ENCODE measurements around the gene SMG9.

DNA sequence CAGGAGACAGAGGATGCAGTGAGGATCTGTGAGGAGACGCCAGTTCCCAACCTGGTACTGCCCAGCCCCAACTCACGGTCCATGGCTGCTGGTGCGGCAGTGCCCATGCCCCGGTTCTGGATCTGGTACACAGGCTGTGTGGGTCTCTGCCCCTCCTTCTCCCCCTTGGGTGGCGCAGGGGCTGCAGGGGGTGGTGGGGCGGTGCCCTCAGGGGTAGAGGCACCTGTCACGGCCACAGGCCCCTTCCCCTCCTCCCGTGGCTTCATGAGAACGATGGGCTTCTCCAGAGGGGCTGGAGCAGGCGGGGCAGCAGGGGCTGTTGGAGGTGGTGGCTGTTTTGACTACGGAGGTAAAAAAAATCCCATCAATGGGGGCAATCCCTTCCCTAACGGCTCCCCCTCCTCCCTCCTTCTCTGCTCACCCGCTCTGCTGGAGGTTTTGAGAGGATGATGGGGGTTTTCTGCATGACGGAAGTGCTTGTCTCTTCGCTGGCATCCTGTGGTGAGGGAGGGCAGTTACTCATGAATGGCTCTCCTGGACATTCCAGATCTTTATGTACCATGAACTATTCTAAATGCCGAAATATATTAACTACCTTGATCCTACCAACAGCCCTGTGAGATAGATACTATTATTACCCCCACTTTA lies 7.1 kb downstream of the SMG9 start:
- no peak for TF ChIP-seq TAF1 (IDR thresholded peaks at IDR 0.05; ENCODE audit: borderline replicate concordance, low read depth, low read length)
- TF ChIP-seq, protein P1, sequence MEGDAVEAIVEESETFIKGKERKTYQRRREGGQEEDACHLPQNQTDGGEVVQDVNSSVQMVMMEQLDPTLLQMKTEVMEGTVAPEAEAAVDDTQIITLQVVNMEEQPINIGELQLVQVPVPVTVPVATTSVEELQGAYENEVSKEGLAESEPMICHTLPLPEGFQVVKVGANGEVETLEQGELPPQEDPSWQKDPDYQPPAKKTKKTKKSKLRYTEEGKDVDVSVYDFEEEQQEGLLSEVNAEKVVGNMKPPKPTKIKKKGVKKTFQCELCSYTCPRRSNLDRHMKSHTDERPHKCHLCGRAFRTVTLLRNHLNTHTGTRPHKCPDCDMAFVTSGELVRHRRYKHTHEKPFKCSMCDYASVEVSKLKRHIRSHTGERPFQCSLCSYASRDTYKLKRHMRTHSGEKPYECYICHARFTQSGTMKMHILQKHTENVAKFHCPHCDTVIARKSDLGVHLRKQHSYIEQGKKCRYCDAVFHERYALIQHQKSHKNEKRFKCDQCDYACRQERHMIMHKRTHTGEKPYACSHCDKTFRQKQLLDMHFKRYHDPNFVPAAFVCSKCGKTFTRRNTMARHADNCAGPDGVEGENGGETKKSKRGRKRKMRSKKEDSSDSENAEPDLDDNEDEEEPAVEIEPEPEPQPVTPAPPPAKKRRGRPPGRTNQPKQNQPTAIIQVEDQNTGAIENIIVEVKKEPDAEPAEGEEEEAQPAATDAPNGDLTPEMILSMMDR (IDR thresholded peaks at IDR 0.05), result no peak
- no peak for TF ChIP-seq SIN3A (IDR thresholded peaks at IDR 0.05; ENCODE audit: borderline replicate concordance, low read depth, low read length)
- TF ChIP-seq POLR2AphosphoS5 (IDR thresholded peaks at IDR 0.05; ENCODE audit: low read depth, low read length), result no peak
- TF ChIP-seq RAD21 (IDR thresholded peaks at IDR 0.05; ENCODE audit: low read length), result no peak
- no peak for TF ChIP-seq MAX (IDR thresholded peaks at IDR 0.05; ENCODE audit: low read depth)
- no peak for TF ChIP-seq EZH2phosphoT487 (IDR thresholded peaks at IDR 0.05; ENCODE audit: borderline replicate concordance, low read depth)
- TF ChIP-seq RFX5 (IDR thresholded peaks at IDR 0.05; ENCODE audit: low read length), result no peak
- no peak for TF ChIP-seq GABPA (IDR thresholded peaks at IDR 0.05; ENCODE audit: low read depth)
- no peak for TF ChIP-seq EP300 (IDR thresholded peaks at IDR 0.05; ENCODE audit: borderline replicate concordance in 1 of 2, low read depth in 1 of 2, low read length in 1 of 2)
- TF ChIP-seq, protein P2, sequence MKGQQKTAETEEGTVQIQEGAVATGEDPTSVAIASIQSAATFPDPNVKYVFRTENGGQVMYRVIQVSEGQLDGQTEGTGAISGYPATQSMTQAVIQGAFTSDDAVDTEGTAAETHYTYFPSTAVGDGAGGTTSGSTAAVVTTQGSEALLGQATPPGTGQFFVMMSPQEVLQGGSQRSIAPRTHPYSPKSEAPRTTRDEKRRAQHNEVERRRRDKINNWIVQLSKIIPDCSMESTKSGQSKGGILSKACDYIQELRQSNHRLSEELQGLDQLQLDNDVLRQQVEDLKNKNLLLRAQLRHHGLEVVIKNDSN (IDR thresholded peaks at IDR 0.05; ENCODE audit: borderline replicate concordance, low read depth), result no peak
- no peak for TF ChIP-seq RXRA (IDR thresholded peaks at IDR 0.05; ENCODE audit: borderline replicate concordance, low read depth)
- TF ChIP-seq FOXJ3 (CRISPR knock-in tag; IDR thresholded peaks at IDR 0.05), result no peak

All from SK-N-SH (cell line).